ENCODE results near the gene C16orf78.

GRCh38 chr16:49439050-49439449 is 65.4 kb downstream of the C16orf78 start:
- TF ChIP-seq POLR2A (IDR thresholded peaks at IDR 0.05) (no peak), POLR2AphosphoS5 (IDR thresholded peaks at IDR 0.05) (no peak)
